Measurements from ENCODE around the gene MTOR. TPM values are rescaled to one million over a fixed set of nuclear protein-coding genes. Genes with fewer than 3 reads are reported as not detected.

MTOR gene
- total RNA-seq, 1 donor from 2014 or later: 66.3 TPM

DNA sequence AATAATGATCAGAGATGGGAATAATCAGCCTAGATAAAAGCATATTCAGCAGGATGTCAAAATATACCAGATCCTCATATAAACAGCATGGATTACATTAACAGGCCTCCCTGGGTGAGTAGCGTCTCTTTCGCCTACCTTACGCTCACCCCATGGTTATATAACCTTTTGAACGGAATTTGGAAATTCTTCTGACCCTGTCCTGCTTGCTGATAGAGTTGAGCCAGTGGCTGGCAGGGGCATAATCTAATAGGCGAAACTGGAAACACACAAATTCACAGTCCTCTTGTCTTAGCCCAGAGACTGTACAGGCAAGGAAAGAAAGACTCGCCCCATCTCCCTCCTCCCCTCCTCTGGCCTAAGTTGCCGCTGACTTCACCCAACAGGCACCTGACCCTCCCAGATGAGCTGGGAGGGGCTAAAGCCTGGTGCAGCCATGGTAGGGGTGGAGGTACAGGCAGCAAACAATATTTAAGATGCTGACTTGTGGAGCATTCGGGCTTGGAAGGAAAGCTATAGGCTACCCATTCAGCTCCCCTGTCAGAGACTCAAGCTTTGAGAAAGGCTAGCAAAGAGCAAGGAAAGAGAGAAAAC lies 73.4 kb downstream of the MTOR start, which contains the start of gene ANGPTL7:
Gene ANGPTL7 (plus strand): TSS at position 498 of the 594 bp plus-strand sequence. CDS start 225 bp downstream, outside the sequence.
- no peaks in the 10 kb centered on the region for H3K27me3 Mint-ChIP-seq
- no peak for DNase-seq (ENCODE audit: low spot score, unreplicated experiment)
- no peaks in the 10 kb centered on the region for H3K4me1 Mint-ChIP-seq (ENCODE audit: low read depth)
- no peaks in the 10 kb centered on the region for H3K9me3 Mint-ChIP-seq (ENCODE audit: low read depth)
- TF ChIP-seq, protein P1, sequence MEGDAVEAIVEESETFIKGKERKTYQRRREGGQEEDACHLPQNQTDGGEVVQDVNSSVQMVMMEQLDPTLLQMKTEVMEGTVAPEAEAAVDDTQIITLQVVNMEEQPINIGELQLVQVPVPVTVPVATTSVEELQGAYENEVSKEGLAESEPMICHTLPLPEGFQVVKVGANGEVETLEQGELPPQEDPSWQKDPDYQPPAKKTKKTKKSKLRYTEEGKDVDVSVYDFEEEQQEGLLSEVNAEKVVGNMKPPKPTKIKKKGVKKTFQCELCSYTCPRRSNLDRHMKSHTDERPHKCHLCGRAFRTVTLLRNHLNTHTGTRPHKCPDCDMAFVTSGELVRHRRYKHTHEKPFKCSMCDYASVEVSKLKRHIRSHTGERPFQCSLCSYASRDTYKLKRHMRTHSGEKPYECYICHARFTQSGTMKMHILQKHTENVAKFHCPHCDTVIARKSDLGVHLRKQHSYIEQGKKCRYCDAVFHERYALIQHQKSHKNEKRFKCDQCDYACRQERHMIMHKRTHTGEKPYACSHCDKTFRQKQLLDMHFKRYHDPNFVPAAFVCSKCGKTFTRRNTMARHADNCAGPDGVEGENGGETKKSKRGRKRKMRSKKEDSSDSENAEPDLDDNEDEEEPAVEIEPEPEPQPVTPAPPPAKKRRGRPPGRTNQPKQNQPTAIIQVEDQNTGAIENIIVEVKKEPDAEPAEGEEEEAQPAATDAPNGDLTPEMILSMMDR (IDR thresholded peaks at IDR 0.05; ENCODE audit: unreplicated experiment): no peak
- peaks cover 8% of the 10 kb centered on the region for H3K36me3 Mint-ChIP-seq (ENCODE audit: insufficient read depth)
- H3K4me3 Mint-ChIP-seq (ENCODE audit: low read depth): no peak within 1 kb of the TSS
- H3K27ac Mint-ChIP-seq: peak within 1 kb of the TSS; percentile 22

DNA sequence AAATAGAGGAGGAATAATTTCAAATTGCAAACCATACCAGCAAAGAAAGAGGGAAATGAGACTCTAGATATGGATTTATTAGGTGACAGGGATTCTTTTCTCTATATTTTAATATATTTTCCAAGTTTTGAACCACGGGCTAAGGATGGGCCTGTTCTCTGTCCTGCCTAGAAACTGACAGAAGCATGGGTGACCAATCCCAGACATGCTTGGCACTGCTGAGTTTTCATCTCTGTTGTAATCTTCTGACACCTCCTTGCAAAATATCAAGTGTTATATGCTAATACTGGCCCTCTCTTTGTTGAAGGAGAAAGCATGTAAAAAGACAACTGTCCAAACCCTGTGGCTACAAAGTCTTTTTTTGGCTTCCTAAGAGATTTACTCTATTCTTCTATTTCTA lies 74.0 kb downstream of the MTOR start:
- H3K27ac Mint-ChIP-seq: no peak overlapping the region
- no peaks in the 10 kb centered on the region for H3K4me1 Mint-ChIP-seq (ENCODE audit: low read depth)
- DNase-seq (ENCODE audit: low spot score, unreplicated experiment): no peak
- peaks cover 8% of the 10 kb centered on the region for H3K36me3 Mint-ChIP-seq (ENCODE audit: insufficient read depth)
- H3K9me3 Mint-ChIP-seq (ENCODE audit: low read depth): no peaks in the 10 kb centered on the region
- H3K4me3 Mint-ChIP-seq (ENCODE audit: low read depth): no peak overlapping the region
- no peaks in the 10 kb centered on the region for H3K27me3 Mint-ChIP-seq
- TF ChIP-seq, protein P1 (IDR thresholded peaks at IDR 0.05; ENCODE audit: unreplicated experiment): no peak

DNA sequence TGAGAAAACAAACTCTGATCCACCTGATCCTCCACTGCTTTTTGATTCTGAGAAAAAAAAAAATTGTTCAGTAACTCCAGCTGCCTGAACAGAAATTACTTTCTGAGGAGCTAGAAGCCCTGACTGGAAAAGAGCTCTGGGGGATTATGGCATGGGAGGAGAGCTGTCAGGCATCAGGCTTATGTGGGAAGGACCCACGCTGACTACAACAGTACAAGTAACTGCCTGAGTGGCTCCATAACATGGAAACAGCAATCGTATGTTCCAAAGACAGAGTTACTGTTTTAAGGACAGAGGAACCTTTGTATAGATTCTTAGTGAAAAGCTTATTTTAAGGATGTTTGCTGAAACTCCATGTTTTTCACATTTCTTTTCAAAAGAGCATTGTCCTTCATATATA lies 74.4 kb downstream of the MTOR start:
- Mint-ChIP-seq H3K4me1 (ENCODE audit: low read depth) (no peaks in the 10 kb centered on the region), H3K4me3 (ENCODE audit: low read depth) (no peak overlapping the region), H3K27me3 (no peaks in the 10 kb centered on the region), H3K9me3 (ENCODE audit: low read depth) (no peaks in the 10 kb centered on the region), H3K36me3 (ENCODE audit: insufficient read depth) (peaks cover 8% of the 10 kb centered on the region), H3K27ac (no peak overlapping the region)
- no peak for DNase-seq (ENCODE audit: low spot score, unreplicated experiment)
- TF ChIP-seq, protein P1 (IDR thresholded peaks at IDR 0.05; ENCODE audit: unreplicated experiment): no peak

DNA sequence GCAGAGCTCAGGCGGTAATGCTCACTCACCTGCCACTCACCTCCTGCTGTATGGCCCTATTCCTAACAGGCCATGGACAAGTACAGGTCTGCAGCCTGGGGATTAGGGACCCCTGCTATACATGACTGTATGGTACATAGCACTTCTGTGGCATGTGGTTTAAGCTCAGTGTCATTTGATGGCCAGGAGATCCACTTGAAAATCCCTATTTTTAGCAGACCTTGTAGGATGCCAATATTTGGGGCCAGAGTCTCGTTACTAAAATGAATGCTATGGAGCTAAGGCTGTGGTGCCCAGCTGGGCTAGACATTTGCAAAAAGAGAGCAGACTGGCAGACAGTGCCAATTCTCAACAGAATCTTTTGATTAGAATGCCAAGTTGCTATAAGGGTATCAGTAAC lies 74.9 kb downstream of the MTOR start:
- DNase-seq (ENCODE audit: low spot score, unreplicated experiment): no peak
- no peak overlapping the region for H3K4me3 Mint-ChIP-seq (ENCODE audit: low read depth)
- H3K27me3 Mint-ChIP-seq: no peaks in the 10 kb centered on the region
- H3K9me3 Mint-ChIP-seq (ENCODE audit: low read depth): no peaks in the 10 kb centered on the region
- TF ChIP-seq, protein P1 (IDR thresholded peaks at IDR 0.05; ENCODE audit: unreplicated experiment): no peak
- no peak overlapping the region for H3K27ac Mint-ChIP-seq
- H3K36me3 Mint-ChIP-seq (ENCODE audit: insufficient read depth): peaks cover 6% of the 10 kb centered on the region
- no peaks in the 10 kb centered on the region for H3K4me1 Mint-ChIP-seq (ENCODE audit: low read depth)

DNA sequence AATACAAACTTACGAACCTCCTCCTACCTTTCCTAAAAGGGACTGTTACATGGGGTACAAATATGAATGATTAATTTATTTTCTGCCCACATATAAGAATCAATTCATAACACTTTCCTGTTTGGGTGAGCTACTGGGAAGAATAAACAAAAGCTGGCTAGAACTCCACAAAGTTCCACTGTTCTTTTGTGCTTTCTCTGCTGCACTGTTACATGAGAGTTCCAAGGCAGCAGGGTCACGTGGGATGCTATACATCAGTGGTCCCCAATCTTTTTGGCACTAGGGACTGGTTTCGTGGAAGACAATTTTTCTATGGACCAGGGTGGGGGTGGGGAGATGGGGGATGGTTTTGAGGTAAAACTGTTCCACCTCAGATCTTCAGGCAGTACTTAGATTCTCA lies 75.4 kb downstream of the MTOR start:
- no peaks in the 10 kb centered on the region for H3K9me3 Mint-ChIP-seq (ENCODE audit: low read depth)
- H3K4me1 Mint-ChIP-seq (ENCODE audit: low read depth): no peaks in the 10 kb centered on the region
- no peak overlapping the region for H3K27ac Mint-ChIP-seq
- H3K36me3 Mint-ChIP-seq (ENCODE audit: insufficient read depth): peaks cover 6% of the 10 kb centered on the region
- no peak for DNase-seq (ENCODE audit: low spot score, unreplicated experiment)
- H3K4me3 Mint-ChIP-seq (ENCODE audit: low read depth): no peak overlapping the region
- no peaks in the 10 kb centered on the region for H3K27me3 Mint-ChIP-seq
- TF ChIP-seq, protein P1 (IDR thresholded peaks at IDR 0.05; ENCODE audit: unreplicated experiment): no peak

Data from progenitor cell of endocrine pancreas (in vitro differentiated cells).